ENCODE measurements around the gene UQCC5. TPM values are rescaled to one million over a fixed set of nuclear protein-coding genes. Genes with fewer than 3 reads are reported as not detected.

Gene UQCC5
- total RNA-seq, 4 donors from 2014 or later: 1.9 to 47.5 (median 18.7) TPM

- peaks cover 0 to 40% (median 0%) of the 10 kb centered on the region in 3 donors for H3K4me1 ChIP-seq
- H3K4me3 ChIP-seq: no peak overlapping the region
- H3K9me3 ChIP-seq: no peaks in the 10 kb centered on the region
- WGBS, 2 donors (ENCODE audit: low coverage in 1 of 2): 74 to 79% methylated on average over 8 to 9 of the region's 9 CpGs
- no peak overlapping the region for H3K27ac ChIP-seq
- ATAC-seq: no peak
- TF ChIP-seq CTCF (IDR thresholded peaks at IDR 0.05): no peak
- no peak for TF ChIP-seq POLR2A (IDR thresholded peaks at IDR 0.05)
- TF ChIP-seq POLR2AphosphoS5 (IDR thresholded peaks at IDR 0.05): no peak
- TF ChIP-seq EP300 (IDR thresholded peaks at IDR 0.05): no peak
- peaks cover 0 to 72% of the 10 kb centered on the region in 2 donors for H3K36me3 ChIP-seq
- no peaks in the 10 kb centered on the region for H3K27me3 ChIP-seq
Measured at GRCh38 chr3:52557011-52557960, 20.9 kb downstream of the UQCC5 start.

- Histone ChIP-seq H3K9me3 (no peaks in the 10 kb centered on the region), H3K27ac (peak overlapping the region in 1 of 4 donors; percentile 35), H3K4me3 (no peak overlapping the region), H3K36me3 (peaks cover 0 to 72% of the 10 kb centered on the region in 2 donors), H3K4me1 (peaks cover 0 to 40% (median 0%) of the 10 kb centered on the region in 3 donors), H3K27me3 (no peaks in the 10 kb centered on the region)
- no peak for TF ChIP-seq POLR2A (IDR thresholded peaks at IDR 0.05)
- TF ChIP-seq EP300 (IDR thresholded peaks at IDR 0.05): no peak
- no peak for TF ChIP-seq CTCF (IDR thresholded peaks at IDR 0.05)
- TF ChIP-seq POLR2AphosphoS5 (IDR thresholded peaks at IDR 0.05): no peak
- 53 to 74% methylated on average over 4 to 5 of the region's 5 CpGs for WGBS, 2 donors (ENCODE audit: low coverage in 1 of 2)
- no peak for ATAC-seq
Measured at GRCh38 chr3:52558436-52558835, 22.0 kb downstream of the UQCC5 start.

GRCh38 chr3:52561028-52561747, 24.8 kb downstream of the UQCC5 start:
- 74 to 78% methylated on average over 4 of the region's 4 CpGs for WGBS, 2 donors (ENCODE audit: low coverage in 1 of 2)
- Histone ChIP-seq H3K4me1 (peaks cover 0 to 31% (median 0%) of the 10 kb centered on the region in 3 donors), H3K9me3 (no peaks in the 10 kb centered on the region), H3K27ac (no peak overlapping the region), H3K27me3 (no peaks in the 10 kb centered on the region), H3K4me3 (no peak overlapping the region), H3K36me3 (peaks cover 0 to 86% of the 10 kb centered on the region in 2 donors)
- no peak for ATAC-seq
- TF ChIP-seq CTCF (IDR thresholded peaks at IDR 0.05) (no peak), POLR2A (IDR thresholded peaks at IDR 0.05) (no peak), POLR2AphosphoS5 (IDR thresholded peaks at IDR 0.05) (no peak), EP300 (IDR thresholded peaks at IDR 0.05) (no peak)

- H3K27ac ChIP-seq: no peak overlapping the region
- peaks cover 0 to 83% of the 10 kb centered on the region in 2 donors for H3K36me3 ChIP-seq
- 93 to 100% methylated on average over 2 of the region's 2 CpGs for WGBS, 2 donors (ENCODE audit: low coverage in 1 of 2)
- H3K4me1 ChIP-seq: peaks cover 0 to 3% (median 0%) of the 10 kb centered on the region in 3 donors
- no peak for ATAC-seq
- no peaks in the 10 kb centered on the region for H3K27me3 ChIP-seq
- no peak overlapping the region for H3K4me3 ChIP-seq
- no peaks in the 10 kb centered on the region for H3K9me3 ChIP-seq
- no peak for TF ChIP-seq POLR2AphosphoS5 (IDR thresholded peaks at IDR 0.05)
- no peak for TF ChIP-seq POLR2A (IDR thresholded peaks at IDR 0.05)
- no peak for TF ChIP-seq CTCF (IDR thresholded peaks at IDR 0.05)
- TF ChIP-seq EP300 (IDR thresholded peaks at IDR 0.05): no peak
Measured at GRCh38 chr3:52563984-52564383, 27.6 kb downstream of the UQCC5 start.
